Measurements from ENCODE around the gene NRN1L. TPM values are rescaled to one million over a fixed set of nuclear protein-coding genes. Genes with fewer than 3 reads are reported as not detected.
A peak's percentile ranks its signal among the peaks of the same experiment; 100 is the strongest.

The NRN1L gene
- total RNA-seq, 2 experiments from 2014 or later: not detected

- no peak overlapping the region for H3K27ac Mint-ChIP-seq
These were observed 1.3 kb downstream of the NRN1L start for GRCh38 chr16:67885976-67886375.

GRCh38 chr16:67886387-67886786, 1.7 kb downstream of the NRN1L start:
- H3K27ac Mint-ChIP-seq: no peak overlapping the region
- intact Hi-C loops (cut with micrococcal nuclease): no loop called here
- no peaks in the 10 kb centered on the region for H3K4me1 Mint-ChIP-seq (ENCODE audit: low read depth)
- no peaks in the 10 kb centered on the region for H3K9me3 Mint-ChIP-seq
- H3K27me3 Mint-ChIP-seq (ENCODE audit: low read depth): no peaks in the 10 kb centered on the region
- peaks cover 14% of the 10 kb centered on the region for H3K36me3 Mint-ChIP-seq (ENCODE audit: low read depth)
- CTCF ChIA-PET: interaction anchor here (0.6 to 4.1 kb wide), 6 partner anchors 13 to 97 kb away, joined by 3 to 25 read pairs (median 4); partner anchors contain the start of gene EDC4
- no peak for DNase-seq
- H3K4me3 Mint-ChIP-seq: no peak overlapping the region

More at GRCh38 chr16:67885976-67886375, 1.3 kb downstream of the NRN1L start:
- Mint-ChIP-seq H3K4me1 (ENCODE audit: low read depth) (no peaks in the 10 kb centered on the region), H3K9me3 (no peaks in the 10 kb centered on the region), H3K27me3 (ENCODE audit: low read depth) (no peaks in the 10 kb centered on the region), H3K36me3 (ENCODE audit: low read depth) (peaks cover 14% of the 10 kb centered on the region), H3K4me3 (no peak overlapping the region)
- no peak for DNase-seq
- CTCF ChIA-PET: interaction anchor here (0.6 to 4.1 kb wide), 6 partner anchors 13 to 45 kb away, joined by 3 to 25 read pairs (median 4); partner anchors contain the start of genes CTRL and EDC4
- intact Hi-C loops (cut with micrococcal nuclease): no loop called here

- peaks cover 8% of the 10 kb centered on the region for H3K4me1 Mint-ChIP-seq (ENCODE audit: low read depth)
- H3K27ac Mint-ChIP-seq: no peak overlapping the region
- intact Hi-C loops (cut with micrococcal nuclease): no loop called here
- no peak for DNase-seq
- H3K36me3 Mint-ChIP-seq (ENCODE audit: low read depth): peaks cover 8% of the 10 kb centered on the region
- H3K9me3 Mint-ChIP-seq: no peaks in the 10 kb centered on the region
- no peaks in the 10 kb centered on the region for H3K27me3 Mint-ChIP-seq (ENCODE audit: low read depth)
- H3K4me3 Mint-ChIP-seq: no peak overlapping the region
- CTCF ChIA-PET: no interaction called here
These were observed 3.6 kb downstream of the NRN1L start for GRCh38 chr16:67888331-67888730.

- Mint-ChIP-seq H3K27me3 (ENCODE audit: low read depth) (no peaks in the 10 kb centered on the region), H3K27ac (peak overlapping the region; percentile 65), H3K9me3 (no peaks in the 10 kb centered on the region), H3K36me3 (ENCODE audit: low read depth) (no peaks in the 10 kb centered on the region), H3K4me3 (peak overlapping the region; percentile 79), H3K4me1 (ENCODE audit: low read depth) (peaks cover 36% of the 10 kb centered on the region)
- CTCF ChIA-PET: interaction anchor here (0.7 to 1.8 kb wide), 6 partner anchors 8 to 149 kb away, joined by 3 to 9 read pairs (median 4); partner anchors contain the start of gene NRN1L
- DNase-seq: no peak
- intact Hi-C loops (cut with micrococcal nuclease): loop anchor here (2.0 to 5.0 kb wide), 2 partner anchors 232 to 580 kb away; partner anchors contain the start of genes ACD and PARD6A
These were observed 7.7 kb downstream of the NRN1L start for GRCh38 chr16:67892375-67892774.

- H3K27me3 Mint-ChIP-seq (ENCODE audit: low read depth): no peaks in the 10 kb centered on the region
- CTCF ChIA-PET: interaction anchor here (0.5 to 1.8 kb wide), 8 partner anchors 9 to 155 kb away, joined by 3 to 9 read pairs (median 4); partner anchors contain the start of gene NRN1L
- H3K9me3 Mint-ChIP-seq: no peaks in the 10 kb centered on the region
- peak within 1 kb of the TSS; percentile 79 for H3K4me3 Mint-ChIP-seq
- H3K4me1 Mint-ChIP-seq (ENCODE audit: low read depth): peaks cover 39% of the 10 kb centered on the region
- peak within 1 kb of the TSS; percentile 82 for H3K27ac Mint-ChIP-seq
- intact Hi-C loops (cut with micrococcal nuclease): loop anchor here (1.0 to 5.0 kb wide), 6 partner anchors 42 to 581 kb away; partner anchors contain the start of genes ACD, CTCF, NUTF2 and PARD6A
- no peaks in the 10 kb centered on the region for H3K36me3 Mint-ChIP-seq (ENCODE audit: low read depth)
- DNase-seq: peak; percentile 98
These were observed 8.4 kb downstream of the NRN1L start, which contains the start of gene PSKH1 for GRCh38 chr16:67892899-67893742. PSKH1 (plus strand) TSS chr16:67893254; CDS start chr16:67908750, 15,496 bp downstream.

GRCh38 chr16:67893743-67894399, 9.2 kb downstream of the NRN1L start:
- Mint-ChIP-seq H3K27me3 (ENCODE audit: low read depth) (no peaks in the 10 kb centered on the region), H3K4me1 (ENCODE audit: low read depth) (peaks cover 41% of the 10 kb centered on the region), H3K27ac (peak overlapping the region; percentile 82), H3K9me3 (no peaks in the 10 kb centered on the region), H3K4me3 (peak overlapping the region; percentile 79), H3K36me3 (ENCODE audit: low read depth) (no peaks in the 10 kb centered on the region)
- peak; percentile 36 for DNase-seq
- intact Hi-C loops (cut with micrococcal nuclease): loop anchor here (1.0 to 5.0 kb wide), 6 partner anchors 41 to 582 kb away; partner anchors contain the start of genes ACD, CTCF, NUTF2 and PARD6A
- CTCF ChIA-PET: interaction anchor here (0.5 to 1.1 kb wide), 5 partner anchors 11 to 154 kb away, joined by 3 to 6 read pairs (median 3); no protein-coding TSS in a partner anchor

GRCh38 chr16:67897231-67897630, 12.5 kb downstream of the NRN1L start:
- intact Hi-C loops (cut with micrococcal nuclease): no loop called here
- Mint-ChIP-seq H3K27me3 (ENCODE audit: low read depth) (no peaks in the 10 kb centered on the region), H3K9me3 (no peaks in the 10 kb centered on the region), H3K4me3 (no peak overlapping the region), H3K4me1 (ENCODE audit: low read depth) (peaks cover 43% of the 10 kb centered on the region), H3K27ac (no peak overlapping the region), H3K36me3 (ENCODE audit: low read depth) (no peaks in the 10 kb centered on the region)
- CTCF ChIA-PET: interaction anchor here (0.6 to 2.9 kb wide), 4 partner anchors 13 to 116 kb away, joined by 3 to 13 read pairs (median 3); no protein-coding TSS in a partner anchor
- no peak for DNase-seq

GRCh38 chr16:67901734-67902133, 17.0 kb downstream of the NRN1L start:
- Mint-ChIP-seq H3K9me3 (no peaks in the 10 kb centered on the region), H3K4me1 (ENCODE audit: low read depth) (peaks cover 13% of the 10 kb centered on the region), H3K36me3 (ENCODE audit: low read depth) (no peaks in the 10 kb centered on the region), H3K27ac (no peak overlapping the region), H3K4me3 (no peak overlapping the region), H3K27me3 (ENCODE audit: low read depth) (no peaks in the 10 kb centered on the region)
- no peak for DNase-seq
- CTCF ChIA-PET: no interaction called here
- intact Hi-C loops (cut with micrococcal nuclease): no loop called here

- DNase-seq: no peak
- no peak overlapping the region for H3K4me3 Mint-ChIP-seq
- no peaks in the 10 kb centered on the region for H3K9me3 Mint-ChIP-seq
- intact Hi-C loops (cut with micrococcal nuclease): no loop called here
- no peaks in the 10 kb centered on the region for H3K36me3 Mint-ChIP-seq (ENCODE audit: low read depth)
- CTCF ChIA-PET: interaction anchor here (0.9 kb wide), 1 partner anchor 23 kb away, joined by 4 read pairs; no protein-coding TSS in a partner anchor
- H3K4me1 Mint-ChIP-seq (ENCODE audit: low read depth): peaks cover 8% of the 10 kb centered on the region
- H3K27ac Mint-ChIP-seq: no peak overlapping the region
- no peaks in the 10 kb centered on the region for H3K27me3 Mint-ChIP-seq (ENCODE audit: low read depth)
These were observed 18.1 kb downstream of the NRN1L start for GRCh38 chr16:67902831-67903230.

- Mint-ChIP-seq H3K36me3 (ENCODE audit: low read depth) (peaks cover 2% of the 10 kb centered on the region), H3K4me1 (ENCODE audit: low read depth) (peaks cover 21% of the 10 kb centered on the region), H3K27me3 (ENCODE audit: low read depth) (no peaks in the 10 kb centered on the region), H3K9me3 (no peaks in the 10 kb centered on the region), H3K27ac (no peak overlapping the region), H3K4me3 (no peak overlapping the region)
- DNase-seq: no peak
- CTCF ChIA-PET: interaction anchor here (0.7 to 1.9 kb wide), 3 partner anchors 17 to 24 kb away, joined by 4 to 6 read pairs (median 5); partner anchors contain the start of gene NRN1L
- intact Hi-C loops (cut with micrococcal nuclease): no loop called here
These were observed 22.9 kb downstream of the NRN1L start for GRCh38 chr16:67907397-67908180.

- H3K9me3 Mint-ChIP-seq: no peaks in the 10 kb centered on the region
- CTCF ChIA-PET: interaction anchor here (1.1 to 1.9 kb wide), 3 partner anchors 16 to 93 kb away, joined by 5 to 6 read pairs (median 5); partner anchors contain the start of gene NRN1L
- H3K27me3 Mint-ChIP-seq (ENCODE audit: low read depth): no peaks in the 10 kb centered on the region
- peaks cover 2% of the 10 kb centered on the region for H3K36me3 Mint-ChIP-seq (ENCODE audit: low read depth)
- intact Hi-C loops (cut with micrococcal nuclease): no loop called here
- H3K4me3 Mint-ChIP-seq: no peak overlapping the region
- H3K27ac Mint-ChIP-seq: peak overlapping the region; percentile 46
- DNase-seq: no peak
- H3K4me1 Mint-ChIP-seq (ENCODE audit: low read depth): peaks cover 21% of the 10 kb centered on the region
These were observed 24.5 kb downstream of the NRN1L start for GRCh38 chr16:67909056-67909742.
